HepG2 (cell line): Measurements from ENCODE around the gene PDPK1. TPM values are rescaled to one million over a fixed set of nuclear protein-coding genes. Genes with fewer than 3 reads are reported as not detected.

Experiments used
- ADNP ChIP-seq: sonication (generic); formaldehyde crosslinking; IDR thresholded peaks from 2 replicates; pipeline ENCODE4 v1.4.0; 2020; ENCODE audit warnings: missing genetic modification reagents
- EZH2 ChIP-seq: conservative IDR thresholded peaks from 2 replicates; pipeline ENCODE4 v1.6.1; 2012; ENCODE audit warnings: mild to moderate bottlenecking, low read depth, low read length, moderate library complexity
- FIP1L1 ChIP-seq: fragments of 200-400 bp; formaldehyde crosslinking; IDR thresholded peaks from 2 replicates; pipeline ENCODE4 v1.6.1; 2018; ENCODE audit warnings: low read depth, mild to moderate bottlenecking, low read length, moderate library complexity, borderline replicate concordance; ENCODE audit not compliant: insufficient read depth
- ONECUT2 ChIP-seq: sonication (generic); formaldehyde crosslinking; IDR thresholded peaks from 2 replicates; pipeline ENCODE4 v1.4.0; 2020; ENCODE audit warnings: missing genetic modification reagents
- TFE3 ChIP-seq: IDR thresholded peaks from 2 replicates; pipeline ENCODE4 v1.6.1; 2016
- ZFX ChIP-seq: sonication (generic); formaldehyde crosslinking; IDR thresholded peaks from 2 replicates; pipeline ENCODE4 v1.4.0; 2020; ENCODE audit warnings: mild to moderate bottlenecking, low read depth, missing genetic modification reagents, moderate library complexity
- ZMYM3 ChIP-seq: sonication (generic); formaldehyde crosslinking; IDR thresholded peaks from 2 replicates; pipeline ENCODE4 v1.5.1; 2020; ENCODE audit warnings: mild to moderate bottlenecking, missing genetic modification reagents
- ZNF180 ChIP-seq: sonication (generic); formaldehyde crosslinking; IDR thresholded peaks from 2 replicates; pipeline ENCODE4 v1.4.0; 2020; ENCODE audit warnings: low read depth, missing genetic modification reagents, borderline replicate concordance
- ZNF383 ChIP-seq: sonication (generic); formaldehyde crosslinking; IDR thresholded peaks from 2 replicates; pipeline ENCODE4 v1.4.0; 2020; ENCODE audit warnings: missing genetic modification reagents, mild to moderate bottlenecking, borderline replicate concordance
- ZNF503 ChIP-seq: sonication (generic); formaldehyde crosslinking; IDR thresholded peaks from 2 replicates; pipeline ENCODE4 v1.4.0; 2020; ENCODE audit warnings: missing genetic modification reagents
- ZNF660 ChIP-seq: sonication (generic); formaldehyde crosslinking; IDR thresholded peaks from 2 replicates; pipeline ENCODE4 v1.5.1; 2020; ENCODE audit warnings: mild to moderate bottlenecking, low read depth, missing genetic modification reagents, borderline replicate concordance
- polyA plus RNA-seq, 8 experiments: library from polyadenylated mRNA; depleted of rRNA in 3 of 8; stranded (reverse) in 7 of 8; unstranded in 1 of 8; fragments of >200 nt; fragmentation: Illumina TruSeq in 4 of 8; extraction: Trizol in 4 of 8; gene quantifications; 2 replicates each; pipeline versions ENCODE4 v1.2.1 to v1.2.3, GENCODE V29; 2011 to 2016; ENCODE audit warnings: low read depth in 4 of 8, missing spikeins in 1 of 8, mixed read lengths in 1 of 8; ENCODE audit not compliant: insufficient read depth in 1 of 8
- total RNA-seq, 5 experiments: library from RNA; depleted of rRNA; stranded (reverse); fragments of >200 nt; fragmentation: Illumina TruSeq; extraction: Trizol; gene quantifications; 2 replicates each; pipeline ENCODE4 v1.2.3, GENCODE V29; 2016; ENCODE audit warnings: low read depth in 1 of 5
- TF ChIP-seq, protein P1 (sequence below): sonication (generic); formaldehyde crosslinking; IDR thresholded peaks from 2 replicates; pipeline ENCODE4 v1.4.0; 2020; ENCODE audit warnings: mild to moderate bottlenecking, low read depth, missing genetic modification reagents
- TF ChIP-seq, protein P2 (sequence below): sonication (generic); formaldehyde crosslinking; IDR thresholded peaks from 2 replicates; pipeline ENCODE4 v1.5.0; 2020; ENCODE audit warnings: missing genetic modification reagents
- TF ChIP-seq, protein P3 (sequence below): sonication (generic); formaldehyde crosslinking; IDR thresholded peaks from 2 replicates; pipeline ENCODE4 v1.5.1; 2020; ENCODE audit warnings: mild to moderate bottlenecking, missing genetic modification reagents, moderate library complexity

PDPK1 gene
- total and polyA plus RNA-seq, 2 of the 13 experiments (the other 11 are each of a cell fraction or from before 2014, with no cell fraction given): 59.6 to 129 TPM

- TF ChIP-seq, protein P1, sequence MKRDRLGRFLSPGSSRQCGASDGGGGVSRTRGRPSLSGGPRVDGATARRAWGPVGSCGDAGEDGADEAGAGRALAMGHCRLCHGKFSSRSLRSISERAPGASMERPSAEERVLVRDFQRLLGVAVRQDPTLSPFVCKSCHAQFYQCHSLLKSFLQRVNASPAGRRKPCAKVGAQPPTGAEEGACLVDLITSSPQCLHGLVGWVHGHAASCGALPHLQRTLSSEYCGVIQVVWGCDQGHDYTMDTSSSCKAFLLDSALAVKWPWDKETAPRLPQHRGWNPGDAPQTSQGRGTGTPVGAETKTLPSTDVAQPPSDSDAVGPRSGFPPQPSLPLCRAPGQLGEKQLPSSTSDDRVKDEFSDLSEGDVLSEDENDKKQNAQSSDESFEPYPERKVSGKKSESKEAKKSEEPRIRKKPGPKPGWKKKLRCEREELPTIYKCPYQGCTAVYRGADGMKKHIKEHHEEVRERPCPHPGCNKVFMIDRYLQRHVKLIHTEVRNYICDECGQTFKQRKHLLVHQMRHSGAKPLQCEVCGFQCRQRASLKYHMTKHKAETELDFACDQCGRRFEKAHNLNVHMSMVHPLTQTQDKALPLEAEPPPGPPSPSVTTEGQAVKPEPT (CRISPR knock-in tag): no peak
- TF ChIP-seq ZNF503 (CRISPR knock-in tag): no peak
- TF ChIP-seq ONECUT2: no peak
- no peak for TF ChIP-seq FIP1L1
- TF ChIP-seq, protein P2, sequence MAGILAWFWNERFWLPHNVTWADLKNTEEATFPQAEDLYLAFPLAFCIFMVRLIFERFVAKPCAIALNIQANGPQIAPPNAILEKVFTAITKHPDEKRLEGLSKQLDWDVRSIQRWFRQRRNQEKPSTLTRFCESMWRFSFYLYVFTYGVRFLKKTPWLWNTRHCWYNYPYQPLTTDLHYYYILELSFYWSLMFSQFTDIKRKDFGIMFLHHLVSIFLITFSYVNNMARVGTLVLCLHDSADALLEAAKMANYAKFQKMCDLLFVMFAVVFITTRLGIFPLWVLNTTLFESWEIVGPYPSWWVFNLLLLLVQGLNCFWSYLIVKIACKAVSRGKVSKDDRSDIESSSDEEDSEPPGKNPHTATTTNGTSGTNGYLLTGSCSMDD: no peak
- TF ChIP-seq TFE3: no peak
- TF ChIP-seq EZH2: no peak
- no peak for TF ChIP-seq ADNP
- TF ChIP-seq ZNF383 (CRISPR knock-in tag): no peak
- TF ChIP-seq ZFX: peak; percentile 48; the same call in 1 of the 2 replicates
- no peak for TF ChIP-seq ZMYM3 (CRISPR knock-in tag)
- TF ChIP-seq ZNF180 (CRISPR knock-in tag): no peak
- TF ChIP-seq ZNF660 (CRISPR knock-in tag): no peak
- TF ChIP-seq, protein P3, sequence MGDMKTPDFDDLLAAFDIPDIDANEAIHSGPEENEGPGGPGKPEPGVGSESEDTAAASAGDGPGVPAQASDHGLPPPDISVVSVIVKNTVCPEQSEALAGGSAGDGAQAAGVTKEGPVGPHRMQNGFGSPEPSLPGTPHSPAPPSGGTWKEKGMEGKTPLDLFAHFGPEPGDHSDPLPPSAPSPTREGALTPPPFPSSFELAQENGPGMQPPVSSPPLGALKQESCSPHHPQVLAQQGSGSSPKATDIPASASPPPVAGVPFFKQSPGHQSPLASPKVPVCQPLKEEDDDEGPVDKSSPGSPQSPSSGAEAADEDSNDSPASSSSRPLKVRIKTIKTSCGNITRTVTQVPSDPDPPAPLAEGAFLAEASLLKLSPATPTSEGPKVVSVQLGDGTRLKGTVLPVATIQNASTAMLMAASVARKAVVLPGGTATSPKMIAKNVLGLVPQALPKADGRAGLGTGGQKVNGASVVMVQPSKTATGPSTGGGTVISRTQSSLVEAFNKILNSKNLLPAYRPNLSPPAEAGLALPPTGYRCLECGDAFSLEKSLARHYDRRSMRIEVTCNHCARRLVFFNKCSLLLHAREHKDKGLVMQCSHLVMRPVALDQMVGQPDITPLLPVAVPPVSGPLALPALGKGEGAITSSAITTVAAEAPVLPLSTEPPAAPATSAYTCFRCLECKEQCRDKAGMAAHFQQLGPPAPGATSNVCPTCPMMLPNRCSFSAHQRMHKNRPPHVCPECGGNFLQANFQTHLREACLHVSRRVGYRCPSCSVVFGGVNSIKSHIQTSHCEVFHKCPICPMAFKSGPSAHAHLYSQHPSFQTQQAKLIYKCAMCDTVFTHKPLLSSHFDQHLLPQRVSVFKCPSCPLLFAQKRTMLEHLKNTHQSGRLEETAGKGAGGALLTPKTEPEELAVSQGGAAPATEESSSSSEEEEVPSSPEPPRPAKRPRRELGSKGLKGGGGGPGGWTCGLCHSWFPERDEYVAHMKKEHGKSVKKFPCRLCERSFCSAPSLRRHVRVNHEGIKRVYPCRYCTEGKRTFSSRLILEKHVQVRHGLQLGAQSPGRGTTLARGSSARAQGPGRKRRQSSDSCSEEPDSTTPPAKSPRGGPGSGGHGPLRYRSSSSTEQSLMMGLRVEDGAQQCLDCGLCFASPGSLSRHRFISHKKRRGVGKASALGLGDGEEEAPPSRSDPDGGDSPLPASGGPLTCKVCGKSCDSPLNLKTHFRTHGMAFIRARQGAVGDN (CRISPR knock-in tag): peak; percentile 73
Measured at GRCh38 chr16:2500918-2501750, 36.7 kb upstream of the PDPK1 start (continued).
